Endometrial microvascular endothelial cells (primary cell): Measurements from ENCODE around the gene URI1. TPM values are rescaled to one million over a fixed set of nuclear protein-coding genes. Genes with fewer than 3 reads are reported as not detected.
"Not testable (repeated sequence)": the region's sequence is repeated elsewhere in the genome, so short reads cannot be mapped to it uniquely, and the experiment has no call there.

Experiments used
- in situ Hi-C: cut with HindIII; loops from 2 replicates; pipeline ENCODE4 v1.10.0; 2017; ENCODE audit warnings: low sequenced_read_pairs, low pct_unique_long_range_greater_than_20kb; ENCODE audit errors: inconsistent ontology term
- total RNA-seq: library from RNA; depleted of rRNA; stranded (reverse); fragments of >200 nt; gene quantifications from one replicate; pipeline ENCODE4 v1.2.3, GENCODE V29; 2015; ENCODE audit errors: inconsistent ontology term

URI1 gene
- total RNA-seq, 1 donor from 2014 or later: 23.2 TPM

DNA sequence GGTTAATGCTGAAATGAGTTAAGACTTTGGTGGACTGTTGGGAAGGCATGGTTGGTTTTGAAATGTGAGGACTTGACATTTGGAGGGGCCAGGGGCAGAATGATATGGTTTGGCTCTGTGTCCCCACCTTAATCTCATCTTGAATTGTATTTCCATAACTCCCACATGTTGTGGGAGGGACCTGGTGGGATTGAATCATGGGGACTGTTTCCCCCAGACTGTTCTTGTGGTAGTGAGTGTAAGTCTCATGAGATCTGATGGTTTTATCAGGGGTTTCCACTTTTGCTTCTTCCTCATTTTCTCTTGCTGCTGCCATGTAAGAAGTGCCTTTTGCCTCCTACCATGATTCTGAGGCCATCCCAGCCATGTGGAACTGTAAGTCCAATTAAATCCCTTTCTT is 101.0 kb downstream of the URI1 start:
- in situ Hi-C loops: not testable (repeated sequence)

- in situ Hi-C loops: no loop called here
Measured at GRCh38 chr19:30044273-30045248, 102.5 kb downstream of the URI1 start.

DNA sequence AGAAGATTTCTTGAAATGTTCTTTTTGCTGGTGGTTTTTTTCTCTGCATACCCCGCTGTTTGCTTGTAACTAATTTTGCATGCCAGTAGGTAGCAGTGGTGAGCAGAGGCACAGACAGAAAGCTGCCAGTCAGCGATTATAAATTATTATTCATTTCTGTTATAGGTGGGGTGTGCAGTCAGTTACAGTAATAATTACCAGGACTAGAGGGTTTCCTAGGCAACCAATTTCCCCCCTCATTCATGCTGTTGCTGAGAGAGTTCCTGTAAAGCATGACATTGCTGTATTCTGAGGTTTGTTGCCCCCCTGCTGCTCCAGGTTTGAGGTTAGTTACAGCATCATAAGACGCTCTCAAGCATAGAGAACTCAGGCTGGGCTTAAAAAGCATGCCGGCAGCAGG is 104.5 kb downstream of the URI1 start:
- in situ Hi-C loops: no loop called here

DNA sequence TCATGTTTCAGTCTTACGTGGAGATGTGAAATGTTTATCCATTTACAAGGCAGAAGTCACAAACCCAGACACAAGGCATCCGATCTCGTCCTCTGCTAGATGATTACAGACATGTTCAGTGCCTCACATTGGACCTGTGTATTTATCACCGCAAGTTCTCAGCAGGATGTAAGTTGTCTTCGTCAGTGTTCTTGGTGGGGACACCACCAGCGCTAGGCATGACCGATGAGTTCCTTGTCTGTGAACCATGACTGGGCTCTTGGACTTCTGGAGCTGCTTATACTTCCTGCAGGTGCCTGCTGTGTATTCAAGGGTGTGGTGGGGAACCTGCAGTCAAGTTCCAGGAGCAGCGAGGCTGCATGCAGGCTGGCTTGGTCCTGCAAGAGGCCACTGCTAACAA is 105.4 kb downstream of the URI1 start:
- in situ Hi-C loops: no loop called here

GRCh38 chr19:30049226-30049625 is 107.2 kb downstream of the URI1 start:
- in situ Hi-C loops: no loop called here

DNA sequence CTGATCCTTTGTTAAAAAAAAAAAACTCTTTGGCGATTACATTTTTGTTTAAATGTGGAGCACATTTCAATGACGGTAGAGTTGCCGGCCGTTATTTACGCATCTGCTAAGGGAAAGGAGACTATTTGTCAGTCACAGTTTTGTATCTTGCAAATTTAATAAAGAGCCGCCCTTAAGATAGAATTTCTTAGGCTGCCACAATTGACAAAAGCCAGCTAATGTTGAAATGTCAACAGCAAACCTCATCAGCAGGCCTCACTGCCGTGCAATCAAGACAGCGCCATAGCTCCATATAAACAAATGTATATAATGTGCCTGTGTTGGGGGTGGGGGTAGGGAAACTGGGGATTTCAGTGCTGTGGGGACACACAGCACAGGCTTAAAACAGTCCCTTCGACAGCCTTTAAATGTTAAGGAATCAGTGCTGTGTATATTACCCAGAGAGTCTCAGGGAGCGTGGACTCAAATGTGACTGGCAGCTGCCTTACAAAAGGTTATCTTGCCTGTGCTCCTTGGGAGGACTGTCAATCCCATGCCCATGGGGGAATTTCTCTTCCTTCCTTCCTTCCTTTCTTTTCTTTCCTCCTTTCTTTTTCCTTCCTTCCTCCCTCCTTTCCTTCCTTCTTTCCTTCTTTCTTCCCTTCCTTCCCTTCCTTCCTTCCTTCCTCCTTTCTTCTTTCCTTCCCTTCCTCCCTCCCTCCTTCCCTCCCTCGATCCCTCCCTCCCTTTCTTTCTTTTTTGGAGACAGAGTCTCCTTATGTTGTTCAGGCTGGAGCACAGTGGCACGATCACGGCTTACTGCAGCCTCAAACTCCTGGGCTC is 108.0 kb downstream of the URI1 start:
- in situ Hi-C loops: no loop called here

- in situ Hi-C loops: no loop called here
Measured at GRCh38 chr19:30052122-30053075, 110.4 kb downstream of the URI1 start.

GRCh38 chr19:30053558-30053957 is 111.5 kb downstream of the URI1 start:
- in situ Hi-C loops: no loop called here

GRCh38 chr19:30054210-30054609 is 112.2 kb downstream of the URI1 start:
- in situ Hi-C loops: no loop called here

DNA sequence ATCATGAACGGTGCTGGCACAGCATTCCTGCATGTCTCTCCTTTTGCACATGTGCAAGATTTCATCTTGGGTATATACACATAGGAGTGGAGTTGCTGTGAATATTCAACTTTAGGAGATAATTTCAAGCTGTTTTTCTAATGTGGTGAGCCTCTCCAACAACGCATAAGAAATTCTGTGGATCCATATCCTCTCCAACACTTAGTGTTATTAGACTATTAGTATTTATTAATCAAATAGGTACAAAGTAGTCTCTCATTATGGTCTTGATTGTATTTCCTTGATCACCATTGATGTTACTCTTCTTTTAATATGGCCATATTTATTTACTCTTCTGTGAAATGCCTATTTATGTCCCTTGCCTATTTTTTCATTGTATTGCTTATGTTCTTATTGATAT is 114.5 kb downstream of the URI1 start:
- in situ Hi-C loops: no loop called here

DNA sequence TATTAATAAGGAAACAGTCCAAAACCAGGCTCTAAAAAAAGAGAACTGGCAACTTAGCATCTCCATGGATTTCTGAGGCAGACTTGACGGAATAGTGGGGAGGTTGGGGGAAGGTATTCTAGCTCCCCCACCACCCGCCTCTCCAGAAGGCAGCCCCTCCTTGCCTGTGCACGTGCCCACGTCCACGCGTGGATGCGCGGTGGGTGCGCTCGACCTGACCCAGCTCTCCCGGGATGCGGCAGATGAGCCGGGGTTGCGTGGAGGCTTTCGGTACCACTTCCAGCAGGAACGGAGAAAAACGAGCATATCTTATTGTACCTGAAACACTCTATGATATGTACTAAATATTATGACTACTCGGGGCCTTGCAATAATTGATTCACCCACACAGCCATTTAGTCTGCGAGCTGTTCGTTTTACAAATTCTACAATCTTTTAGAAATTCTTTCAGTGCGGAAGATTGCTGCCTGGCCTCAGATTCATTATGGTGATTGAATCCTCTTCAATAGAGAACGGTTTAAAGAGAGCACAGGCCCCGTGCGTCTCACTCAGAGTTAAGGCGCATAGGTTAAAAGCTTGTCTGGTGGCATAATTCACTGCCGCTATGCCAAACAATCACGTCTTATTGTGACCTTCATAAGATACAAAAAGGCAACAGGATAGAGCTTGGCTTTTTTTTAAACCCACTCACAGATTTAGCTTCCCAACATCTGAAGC is 117.9 kb downstream of the URI1 start:
- in situ Hi-C loops: no loop called here

DNA sequence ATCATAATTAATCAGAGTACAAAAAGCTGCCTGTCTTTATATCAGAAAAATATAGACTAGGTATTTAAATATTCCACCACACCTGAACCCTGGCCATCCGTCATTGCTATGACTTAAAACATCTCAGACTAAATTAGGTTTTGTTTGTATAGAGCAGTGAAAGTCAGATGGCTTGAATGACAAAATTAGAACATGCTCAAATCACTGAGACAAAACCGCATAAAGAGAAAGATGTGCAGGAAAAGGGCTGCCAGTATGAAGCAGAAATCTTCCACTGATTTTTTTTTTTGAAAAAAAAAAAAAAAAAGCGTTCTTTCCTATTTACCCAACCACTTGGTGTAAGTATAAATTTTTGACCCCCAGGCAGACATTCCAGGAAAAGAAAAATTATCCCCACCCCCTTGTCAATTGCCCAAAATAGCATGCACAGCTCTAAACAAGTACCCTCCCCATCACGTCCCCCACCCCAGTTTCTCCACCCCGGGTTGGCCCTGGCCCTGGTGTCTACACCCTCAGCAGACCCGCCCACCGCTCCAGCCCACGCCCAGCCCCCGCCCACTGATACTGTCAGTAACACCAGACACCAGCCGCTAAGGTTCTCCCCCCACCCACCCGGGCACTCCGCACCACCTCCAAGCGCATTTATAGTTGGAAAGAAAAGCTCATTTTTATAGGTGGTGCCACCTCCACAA is 118.6 kb downstream of the URI1 start:
- in situ Hi-C loops: no loop called here

GRCh38 chr19:30061223-30062064 is 119.4 kb downstream of the URI1 start:
- in situ Hi-C loops: no loop called here

DNA sequence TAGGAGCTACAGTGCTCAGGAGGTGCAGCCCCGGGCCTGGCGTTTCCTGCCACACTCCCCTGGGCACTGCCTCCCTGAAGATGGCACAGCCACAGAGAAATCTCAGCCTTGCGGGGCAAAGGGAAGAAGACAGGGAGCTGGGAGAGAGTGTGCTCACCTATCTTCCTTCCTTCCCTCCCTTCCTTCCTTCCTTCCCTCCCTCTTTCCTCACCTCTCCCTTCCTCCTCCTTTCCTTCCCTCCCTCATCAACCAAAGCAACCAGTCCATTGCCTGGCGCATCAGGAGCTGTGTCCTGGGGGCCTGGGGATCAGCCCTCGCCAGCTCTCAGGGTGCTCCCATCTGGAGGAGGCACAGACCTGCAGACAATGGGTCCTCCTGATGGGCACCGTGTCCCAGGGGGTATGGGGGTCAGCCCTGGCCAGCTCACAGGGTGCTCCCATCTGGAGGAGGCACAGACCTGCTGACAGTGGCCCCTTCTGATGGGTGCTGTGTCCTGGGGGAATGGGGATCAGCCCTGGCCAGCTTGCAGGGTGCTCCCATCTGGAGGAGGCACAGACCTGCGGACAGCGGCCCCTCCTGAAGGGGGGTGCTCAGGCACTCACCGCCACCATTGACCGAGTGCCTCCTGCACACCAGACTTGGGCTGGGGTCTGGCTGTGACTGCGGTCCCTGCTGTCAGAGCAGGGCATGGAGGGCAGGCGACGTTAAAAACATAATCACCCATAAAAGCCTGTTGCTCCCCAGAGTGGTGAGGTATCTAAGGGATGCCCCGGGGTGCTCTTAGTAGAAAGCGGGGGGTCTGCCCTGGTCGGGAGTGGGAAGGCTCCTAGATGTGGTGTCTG is 120.2 kb downstream of the URI1 start:
- in situ Hi-C loops: no loop called here

DNA sequence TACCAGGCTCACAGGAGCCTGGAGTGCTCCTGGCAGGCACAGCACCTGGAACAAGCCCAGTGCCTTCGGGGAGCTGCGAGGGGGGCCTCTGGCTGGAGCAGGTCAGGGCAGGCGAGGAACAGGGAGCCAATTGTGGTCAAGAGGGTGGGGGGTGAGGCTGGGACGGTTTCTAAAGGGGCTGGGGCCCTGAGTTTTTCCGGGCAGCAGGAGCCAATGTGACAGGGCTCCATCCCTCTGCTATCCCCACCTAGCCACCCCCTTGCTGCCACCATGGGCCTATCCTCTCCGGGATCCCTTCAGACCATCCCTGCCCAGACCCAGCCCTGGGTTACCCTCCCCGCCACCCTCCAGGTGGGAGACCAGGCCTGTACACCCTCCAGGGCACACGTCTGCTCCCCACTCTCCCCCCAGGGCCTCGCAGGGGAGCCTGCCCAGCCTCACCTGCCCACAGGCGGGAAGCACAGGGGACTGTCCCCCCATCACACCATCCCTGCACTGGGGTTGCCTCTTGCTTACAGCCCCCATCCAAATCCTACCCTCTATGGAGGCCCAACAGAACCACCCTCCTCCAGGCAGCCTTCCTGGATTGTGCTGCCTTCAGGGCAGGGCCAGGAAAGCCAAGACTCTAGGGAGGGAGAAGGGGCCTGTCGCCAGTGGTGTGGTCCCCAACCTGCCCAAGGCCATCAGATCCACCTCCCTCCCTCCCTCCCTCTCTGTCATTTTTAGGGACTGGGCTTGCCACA is 121.0 kb downstream of the URI1 start:
- in situ Hi-C loops: no loop called here
